SU-DHL-6 (cell line): Measurements from ENCODE around the gene PLAGL2.
"Not testable (repeated sequence)": the region's sequence is repeated elsewhere in the genome, so short reads cannot be mapped to it uniquely, and the experiment has no call there.

Experiments
- H2AFZ ChIP-seq: fragments of 200-600 bp; sonication (generic); 2 replicates; pipeline ENCODE4 v1.6.1; 2014; ENCODE audit warnings: low read depth, mild to moderate bottlenecking, moderate library complexity, mixed read lengths, antibody characterized with exemption, low read length; ENCODE audit not compliant: severe bottlenecking
- H3F3A ChIP-seq: fragments of 200-600 bp; shearing (Covaris generic); 2 replicates; pipeline ENCODE4 v1.6.0; 2016; ENCODE audit warnings: antibody characterized with exemption, mild to moderate bottlenecking; ENCODE audit not compliant: insufficient read depth
- H3K27ac ChIP-seq: fragments of 200-600 bp; sonication (generic); 2 replicates; pipeline ENCODE4 v1.5.1; 2016; ENCODE audit warnings: low read depth, mild to moderate bottlenecking, low read length, moderate library complexity, mixed read lengths
- H3K27me3 ChIP-seq: fragments of 200-600 bp; sonication (generic), shearing (Covaris generic); 2 replicates; pipeline ENCODE4 v1.6.0; 2014; ENCODE audit warnings: mild to moderate bottlenecking, low read length
- H3K36me3 ChIP-seq: fragments of 200-600 bp; sonication (generic); 2 replicates; pipeline ENCODE4 v1.6.1; 2014; ENCODE audit warnings: mild to moderate bottlenecking, low read length, mixed read lengths
- H3K4me2 ChIP-seq: fragments of 300-600, 200-600 bp; shearing (Covaris generic), sonication (generic); 2 replicates; pipeline ENCODE4 v1.6.0; 2014; ENCODE audit warnings: low read length, low read depth, mild to moderate bottlenecking; ENCODE audit not compliant: poor library complexity, severe bottlenecking
- H3K4me3 ChIP-seq: fragments of 200-600 bp; sonication (generic); 2 replicates; pipeline ENCODE4 v1.5.1; 2014; ENCODE audit warnings: antibody characterized with exemption, low read length, mild to moderate bottlenecking, mixed read lengths; ENCODE audit not compliant: insufficient read depth, poor library complexity, severe bottlenecking
- H3K79me2 ChIP-seq: fragments of 200-600 bp; sonication (generic); 2 replicates; pipeline ENCODE4 v1.6.1; 2014; ENCODE audit warnings: mild to moderate bottlenecking, low read length, moderate library complexity; ENCODE audit not compliant: insufficient read depth
- H3K9ac ChIP-seq: fragments of 200-600 bp; sonication (generic); 2 replicates; pipeline ENCODE4 v1.7.0; 2014; ENCODE audit warnings: mild to moderate bottlenecking, low read length
- H3K9me2 ChIP-seq: fragments of 200-600 bp; sonication (generic); replicated peaks from 2 replicates; pipeline ENCODE4 v1.6.1; 2014; ENCODE audit warnings: low read length; ENCODE audit not compliant: insufficient read depth
- H3K9me3 ChIP-seq: fragments of 200-600 bp; sonication (generic); 2 replicates; pipeline ENCODE4 v1.6.1; 2014; ENCODE audit warnings: low read length, mixed read lengths; ENCODE audit not compliant: insufficient read depth
- H4K20me1 ChIP-seq: fragments of 200-600 bp; sonication (generic); 2 replicates; pipeline ENCODE4 v1.6.1; 2014; ENCODE audit warnings: low read depth, mild to moderate bottlenecking, antibody characterized with exemption, low read length, moderate library complexity, mixed read lengths
- CTCF ChIP-seq: fragments of 200-600 bp; sonication (generic); IDR thresholded peaks from one replicate; pipeline ENCODE4 v1.5.1; 2017; ENCODE audit warnings: antibody characterized with exemption, mild to moderate bottlenecking, low read length, moderate library complexity; ENCODE audit not compliant: insufficient read depth, poor library complexity, severe bottlenecking
- EZH2phosphoT487 ChIP-seq: fragments of 200-600 bp; sonication (generic), shearing (Covaris generic); conservative IDR thresholded peaks from 2 replicates; pipeline ENCODE4 v1.6.1; 2018; ENCODE audit warnings: mild to moderate bottlenecking, antibody characterized with exemption, low read length, moderate library complexity, mixed read lengths

The PLAGL2 gene

DNA sequence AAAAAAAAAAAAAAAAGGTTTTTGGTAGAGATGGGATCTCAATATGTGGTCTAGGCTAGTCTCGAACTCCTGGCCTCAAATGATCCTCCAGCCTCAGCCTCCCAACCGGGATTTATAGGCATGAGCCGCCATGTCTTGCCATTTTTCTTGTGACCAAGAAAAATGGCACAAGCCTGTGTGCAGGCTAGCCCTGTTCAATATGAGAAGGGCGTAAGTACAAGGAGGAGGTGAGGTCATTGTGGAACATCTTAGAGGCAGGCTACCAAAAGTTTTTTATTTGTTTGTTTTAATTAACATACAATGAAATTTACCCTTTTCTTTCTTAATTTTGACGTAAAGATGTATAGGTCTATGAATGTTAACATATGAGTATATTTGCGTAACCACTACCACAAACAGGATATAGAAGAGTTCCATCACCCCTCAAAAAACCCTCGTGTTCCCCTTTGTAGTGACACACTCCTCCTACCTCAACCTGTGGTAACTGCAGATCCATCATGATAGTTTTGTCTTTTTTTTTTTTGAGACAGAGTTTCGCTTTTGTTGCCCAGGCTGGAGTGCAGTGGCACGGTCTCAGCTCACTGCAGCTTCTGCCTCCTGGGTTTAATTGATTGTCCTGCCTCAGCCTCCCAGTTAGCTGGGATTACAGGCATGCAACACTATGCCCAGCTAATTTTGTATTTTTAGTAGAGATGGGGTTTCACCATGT is 41.6 kb upstream of the PLAGL2 start:
- Histone ChIP-seq H3K9ac (no peak overlapping the region), H3K4me3 (no peak overlapping the region), H3K79me2 (no peaks in the 10 kb centered on the region), H3K9me3 (no peaks in the 10 kb centered on the region), H3K27ac (no peak overlapping the region), H2AFZ (no peak overlapping the region), H3K36me3 (no peaks in the 10 kb centered on the region), H3K9me2 (no peaks in the 10 kb centered on the region), H3K27me3 (no peaks in the 10 kb centered on the region), H4K20me1 (no peaks in the 10 kb centered on the region), H3F3A (no peaks in the 10 kb centered on the region), H3K4me2 (no peak overlapping the region)
- TF ChIP-seq CTCF (no peak), EZH2phosphoT487 (no peak)

DNA sequence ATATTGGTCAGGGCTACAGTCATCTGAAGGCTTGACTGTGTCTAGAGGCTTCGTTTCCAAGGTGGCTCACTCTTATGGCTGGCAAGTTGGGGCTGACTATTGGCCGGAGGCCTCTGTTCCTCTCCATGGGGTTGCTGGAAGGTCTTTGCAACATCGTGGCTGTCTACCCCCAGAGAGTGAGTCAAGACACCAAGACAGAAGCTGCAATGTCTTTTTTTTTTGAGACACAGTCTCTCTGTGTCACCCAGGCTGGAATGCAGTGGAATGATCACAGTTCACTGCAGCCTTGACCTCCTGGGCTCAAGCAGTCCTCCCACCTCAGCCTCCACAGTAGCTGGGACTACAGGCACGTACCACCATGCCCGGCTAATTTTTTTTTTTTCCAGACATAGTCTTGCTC is 40.5 kb upstream of the PLAGL2 start:
- Histone ChIP-seq H3K27ac (no peak overlapping the region), H3K9me3 (no peaks in the 10 kb centered on the region), H3K4me2 (no peak overlapping the region), H4K20me1 (no peaks in the 10 kb centered on the region), H3K9ac (no peak overlapping the region), H3K4me3 (no peak overlapping the region), H3K9me2 (no peaks in the 10 kb centered on the region), H3K36me3 (no peaks in the 10 kb centered on the region), H3K27me3 (no peaks in the 10 kb centered on the region), H2AFZ (no peak overlapping the region), H3F3A (no peaks in the 10 kb centered on the region), H3K79me2 (no peaks in the 10 kb centered on the region)
- TF ChIP-seq CTCF (no peak), EZH2phosphoT487 (no peak)

- not testable (repeated sequence) for H3K9me3 ChIP-seq, H3K27me3 ChIP-seq, H3K9ac ChIP-seq
Measured at GRCh38 chr20:32246208-32246607, 38.7 kb upstream of the PLAGL2 start.

GRCh38 chr20:32244959-32245358 is 37.4 kb upstream of the PLAGL2 start:
- no peak overlapping the region for H3K4me2 ChIP-seq
- no peaks in the 10 kb centered on the region for H3F3A ChIP-seq
- no peak overlapping the region for H3K27ac ChIP-seq
- no peak overlapping the region for H2AFZ ChIP-seq
- no peaks in the 10 kb centered on the region for H3K36me3 ChIP-seq
- no peaks in the 10 kb centered on the region for H3K79me2 ChIP-seq
- no peak overlapping the region for H3K4me3 ChIP-seq
- H3K9ac ChIP-seq = no peak overlapping the region
- no peaks in the 10 kb centered on the region for H3K27me3 ChIP-seq
- TF ChIP-seq CTCF (no peak), EZH2phosphoT487 (no peak)
- no peaks in the 10 kb centered on the region for H3K9me3 ChIP-seq
- no peaks in the 10 kb centered on the region for H4K20me1 ChIP-seq
- H3K9me2 ChIP-seq = no peaks in the 10 kb centered on the region

More at GRCh38 chr20:32246208-32246607, 38.7 kb upstream of the PLAGL2 start:
- H3K4me3 ChIP-seq, H3K79me2 ChIP-seq, H2AFZ ChIP-seq, H3F3A ChIP-seq, H3K9me2 ChIP-seq, H3K36me3 ChIP-seq, H4K20me1 ChIP-seq, H3K4me2 ChIP-seq, H3K27ac ChIP-seq: not testable (repeated sequence)
